HG02571 (cell line): ENCODE results near the gene TRMT11.
"Not testable (repeated sequence)": the region's sequence is repeated elsewhere in the genome, so short reads cannot be mapped to it uniquely, and the experiment has no call there.

ENCODE experiments used
- ATAC-seq: cut with Tn5 transposase; IDR thresholded peaks from one replicate; pipeline ENCODE4 v1.9.1; 2021; ENCODE audit warnings: mild to moderate bottlenecking, moderate library complexity; ENCODE audit not compliant: unreplicated experiment

The TRMT11 gene

DNA sequence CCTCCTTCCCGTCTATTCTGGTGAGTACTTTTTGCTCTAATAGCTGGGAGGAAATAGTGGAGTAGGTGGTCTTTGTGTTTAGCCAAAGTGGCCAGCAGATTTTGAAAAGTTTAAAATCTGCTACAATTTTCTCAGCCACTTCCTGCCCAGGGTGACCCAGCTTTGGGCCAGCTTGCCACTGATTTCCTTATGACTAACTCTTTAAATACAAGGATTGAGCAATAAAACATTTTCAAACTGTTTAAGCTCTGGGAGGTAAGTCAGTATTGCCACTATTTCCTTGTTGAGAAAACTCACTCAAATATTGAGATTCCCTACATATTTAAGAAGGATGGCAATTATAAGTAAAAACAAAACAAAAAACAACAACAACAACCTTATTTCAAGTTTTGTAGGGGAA lies 54.5 kb downstream of the TRMT11 start:
- no peak for ATAC-seq

- no peak for ATAC-seq
Observed at GRCh38 chr6:126041516-126041915, 55.2 kb downstream of the TRMT11 start.

GRCh38 chr6:126042001-126042419 lies 55.7 kb downstream of the TRMT11 start:
- ATAC-seq: no peak

DNA sequence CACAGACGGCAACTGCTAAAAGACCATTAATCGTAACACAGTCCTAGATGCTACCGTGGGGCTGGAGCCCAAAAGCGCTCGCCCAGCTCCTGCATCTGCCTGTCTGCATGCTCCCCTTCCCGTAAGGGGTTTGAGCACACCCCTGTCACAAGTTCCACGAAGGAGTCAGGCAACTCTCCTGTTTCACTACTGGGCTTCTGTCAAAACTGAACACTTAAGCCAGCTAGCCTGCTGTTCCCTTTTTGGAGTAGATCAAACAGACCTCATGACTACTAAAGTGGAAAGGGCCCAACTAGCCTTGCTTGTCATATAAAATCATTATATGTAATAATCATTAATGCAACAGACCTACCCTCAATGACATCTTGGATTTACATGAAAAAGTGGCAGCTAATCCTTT lies 61.3 kb downstream of the TRMT11 start:
- no peak for ATAC-seq

DNA sequence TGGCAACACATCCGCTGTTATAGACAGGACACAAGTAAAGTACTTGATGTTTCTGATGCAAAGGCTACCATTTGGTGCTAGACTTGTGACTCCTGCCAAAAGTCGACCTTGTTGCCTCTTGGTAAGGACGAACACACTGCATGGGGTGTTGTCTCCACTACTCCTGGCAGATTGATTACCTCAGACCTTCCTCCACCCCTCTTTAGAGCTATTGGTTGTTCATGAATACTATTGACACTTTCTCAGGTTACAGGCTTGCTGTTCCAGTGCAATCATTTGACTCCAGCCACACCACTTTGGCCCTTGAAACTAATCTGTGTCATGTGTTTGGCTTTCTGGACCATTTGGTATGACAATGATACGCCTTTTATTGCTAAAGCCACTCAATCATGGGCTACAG lies 62.3 kb downstream of the TRMT11 start:
- no peak for ATAC-seq

GRCh38 chr6:126050795-126051194 lies 64.5 kb downstream of the TRMT11 start:
- ATAC-seq: no peak

DNA sequence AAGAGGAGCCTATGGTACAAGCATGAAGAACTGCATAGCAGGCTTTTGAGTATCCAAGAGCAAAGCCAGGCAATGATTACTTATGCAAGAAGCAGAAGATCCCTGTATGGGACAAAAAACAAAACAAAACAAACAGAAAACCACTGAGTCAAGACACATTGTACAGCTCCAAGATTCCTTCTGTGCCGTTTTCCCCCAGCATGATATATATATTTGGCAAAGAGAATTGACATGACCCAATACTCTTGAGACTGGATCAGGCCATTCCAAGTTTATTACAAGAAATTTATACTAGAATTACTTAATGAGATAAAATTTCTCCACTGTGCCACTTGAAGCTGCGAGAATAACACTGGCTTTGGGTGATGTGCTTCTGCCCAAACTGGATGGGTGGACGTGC lies 65.5 kb downstream of the TRMT11 start:
- no peak for ATAC-seq

- ATAC-seq: no peak
Observed at GRCh38 chr6:126052485-126052884, 66.1 kb downstream of the TRMT11 start.

GRCh38 chr6:126054258-126054702 lies 67.9 kb downstream of the TRMT11 start:
- ATAC-seq: no peak

DNA sequence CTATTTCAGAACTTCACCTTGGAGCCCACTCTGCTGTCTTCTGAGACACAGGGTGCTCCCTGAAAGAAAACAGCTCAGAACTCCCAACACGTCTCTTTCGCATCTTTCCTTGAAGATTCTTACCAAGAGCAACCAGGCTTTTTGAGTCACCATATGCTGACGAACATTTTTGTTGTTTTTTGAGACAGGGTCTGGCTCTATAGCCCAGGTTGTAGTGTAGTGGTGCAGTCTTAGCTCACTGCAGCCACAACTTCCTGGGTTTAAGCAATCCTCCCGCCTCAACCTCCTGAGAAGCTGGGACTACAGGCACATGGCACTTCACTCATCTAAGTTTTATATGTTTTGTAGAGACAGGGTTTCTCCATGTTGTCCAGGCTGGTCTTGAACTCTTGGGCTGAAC lies 68.5 kb downstream of the TRMT11 start:
- no peak for ATAC-seq

DNA sequence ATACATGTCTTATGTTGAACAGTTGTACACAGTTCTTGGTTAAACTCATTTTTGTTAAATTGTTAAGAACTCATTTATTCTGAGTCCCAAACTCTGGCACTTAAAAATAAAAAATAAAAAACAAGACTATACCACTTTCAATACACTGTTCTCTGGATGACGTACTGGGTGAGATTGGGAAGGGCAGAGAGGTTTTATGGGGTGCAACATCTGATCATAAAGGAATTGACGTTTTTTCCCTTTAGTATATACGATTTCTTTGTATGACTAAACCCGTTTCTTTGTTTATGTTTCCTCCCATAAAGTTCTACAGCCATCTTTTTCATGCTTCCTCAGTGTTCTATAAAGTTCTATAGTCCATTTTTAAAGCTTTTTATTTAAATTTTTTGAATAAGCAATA lies 69.1 kb downstream of the TRMT11 start:
- ATAC-seq: no peak

- ATAC-seq: no peak
Observed at GRCh38 chr6:126056355-126057004, 70.1 kb downstream of the TRMT11 start.

- ATAC-seq: not testable (repeated sequence)
Observed at GRCh38 chr6:126058085-126058484, 71.7 kb downstream of the TRMT11 start.

DNA sequence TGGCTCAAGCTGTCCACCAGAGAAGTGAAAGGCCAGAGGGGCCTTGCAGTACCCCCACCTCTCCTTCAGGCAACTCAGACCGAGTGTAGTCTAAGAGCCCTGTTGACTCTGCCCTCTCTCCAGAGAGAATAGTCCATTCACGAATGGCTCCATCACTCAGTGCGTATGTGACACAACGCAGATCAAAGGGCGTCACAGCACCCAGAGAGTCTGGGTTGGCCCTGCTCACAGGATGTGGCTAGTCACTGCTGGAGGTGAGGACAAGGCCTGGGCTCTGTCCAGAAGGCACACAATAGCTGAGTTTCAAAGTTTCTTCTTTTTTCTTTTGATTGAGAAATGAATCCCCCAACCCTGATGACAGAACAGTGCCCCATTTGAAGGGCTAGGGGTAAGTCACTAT lies 74.1 kb downstream of the TRMT11 start:
- ATAC-seq: no peak

DNA sequence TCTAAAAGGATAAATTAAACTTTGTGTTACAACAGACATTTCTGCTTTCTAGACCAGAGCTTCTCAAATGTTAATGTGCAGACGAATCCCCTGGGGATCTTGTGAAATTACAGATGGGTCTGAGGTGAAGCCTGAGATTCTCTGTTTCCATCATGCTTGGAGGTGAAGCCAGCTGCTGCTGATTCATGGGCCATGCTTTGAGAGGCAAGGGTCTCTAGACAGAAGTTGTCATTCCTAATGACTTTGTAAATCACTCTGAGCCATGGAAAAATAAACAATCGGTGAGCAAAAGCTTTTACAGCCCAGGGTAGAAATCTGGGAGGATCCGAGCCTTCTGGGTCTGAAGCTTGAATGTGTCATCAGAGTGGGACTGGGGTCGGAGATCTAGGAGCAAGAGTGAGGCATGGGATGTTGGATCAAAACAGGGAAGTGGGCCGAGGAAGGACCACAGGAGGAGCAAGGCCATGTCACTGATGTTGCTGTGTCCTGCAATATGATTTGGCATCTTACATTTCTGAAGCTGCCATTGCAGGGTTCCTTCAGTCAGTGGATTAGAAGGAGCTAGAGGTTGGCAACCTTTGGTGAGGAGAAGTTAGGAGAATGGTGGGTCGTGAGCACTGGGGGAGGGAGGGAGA lies 77.3 kb downstream of the TRMT11 start:
- peak; percentile 71 for ATAC-seq

GRCh38 chr6:126064257-126064747 lies 78.0 kb downstream of the TRMT11 start:
- no peak for ATAC-seq

GRCh38 chr6:126064748-126065401 lies 78.5 kb downstream of the TRMT11 start:
- no peak for ATAC-seq

- ATAC-seq: no peak
Observed at GRCh38 chr6:126066053-126067048, 80.0 kb downstream of the TRMT11 start.

DNA sequence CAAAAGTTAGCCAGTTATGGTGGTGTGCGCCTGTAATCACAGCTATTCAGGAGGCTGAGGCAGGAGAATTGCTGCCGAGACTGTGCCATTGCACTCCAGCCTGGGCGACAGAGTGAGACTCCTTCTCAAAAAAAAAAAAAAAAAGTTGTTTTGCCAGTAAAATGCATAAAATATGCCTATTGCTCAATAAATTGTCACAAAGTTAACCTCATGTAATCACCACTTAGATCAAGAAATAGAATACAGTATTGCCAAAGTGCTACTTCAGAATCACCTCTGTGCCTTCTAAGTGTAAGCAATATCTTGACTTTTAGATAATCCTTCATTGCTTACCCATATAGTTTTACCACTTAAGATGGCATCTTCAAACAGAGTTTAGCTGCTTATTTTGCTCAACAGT lies 80.7 kb downstream of the TRMT11 start:
- no peak for ATAC-seq

DNA sequence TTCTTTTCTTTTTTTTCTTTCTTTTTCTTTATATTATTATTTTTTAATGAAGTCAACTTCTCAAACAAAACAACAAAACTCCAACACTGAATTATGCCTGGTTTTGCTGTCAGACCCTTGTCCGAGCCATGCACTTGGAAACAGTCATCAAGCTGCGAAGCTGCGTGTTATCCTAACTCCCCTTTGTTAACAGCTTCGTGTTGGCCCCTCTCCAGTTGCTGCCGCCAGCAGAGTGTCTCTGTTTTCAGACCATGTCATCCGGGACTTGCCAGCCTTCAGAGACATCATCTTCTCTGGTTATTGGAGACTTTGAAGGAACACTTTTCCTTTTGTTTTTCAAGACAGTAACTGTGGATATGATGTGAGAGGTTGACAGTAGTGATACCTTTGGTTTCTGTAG lies 83.1 kb downstream of the TRMT11 start:
- no peak for ATAC-seq
